HepG2 (cell line): Measurements from ENCODE around the gene RELL2. TPM values are rescaled to one million over a fixed set of nuclear protein-coding genes. Genes with fewer than 3 reads are reported as not detected.
A peak's percentile ranks its signal among the peaks of the same experiment; 100 is the strongest.

Experiments
- ATAC-seq: fragments of 200-7000 bp; cut with Tn5 transposase; 3 replicates; pipeline ENCODE4 v1.9.1; 2020; ENCODE audit warnings: mild to moderate bottlenecking, moderate library complexity
- BruUV-seq: library from RNA; stranded (reverse); fragments of 400-500 nt; replicated peaks from 2 replicates; lab custom pipeline; 2021; lab: Mats Ljungman, UMichigan
- CTCF ChIA-PET: fragments of 300-600 bp; formaldehyde crosslinking; extraction: SDS; loops from one replicate; lab custom pipeline; 2021; ENCODE audit warnings: low total read pairs, inconsistent platforms, low intra/inter-chr PET ratio; lab: Yijun Ruan, JAX
- POLR2A ChIA-PET: fragments of 350-600 bp; sonication (Branson Sonifier 250); formaldehyde crosslinking; loops from one replicate; lab custom pipeline; 2020; ENCODE audit warnings: antibody characterized with exemption, inconsistent platforms; lab: Yijun Ruan, JAX
- DNase-seq: peaks from one replicate; pipeline ENCODE4 v3.0.0-alpha.2; 2015; ENCODE audit warnings: low spot score
- FAIRE-seq: peaks from 3 replicates; lab custom pipeline; 2011; peaks lifted over from hg19 to GRCh38; lab: Jason Lieb, UNC
- H2AFZ ChIP-seq: one replicate; pipeline ENCODE4 v1.6.1; 2011; ENCODE audit warnings: low read length, inconsistent platforms
- H3K27ac ChIP-seq: fragments of 300-600 bp; 3 replicates; pipeline ENCODE4 v1.8.0; 2011; ENCODE audit warnings: mixed run types, mild to moderate bottlenecking, mixed read lengths, low read length, inconsistent platforms; ENCODE audit not compliant: insufficient read depth; ENCODE audit errors: extremely low read length
- H3K27me3 ChIP-seq, 2 experiments: fragments of 200-600 bp in 1 of 2; 2 replicates in 1 of 2; 3 replicates in 1 of 2; pipeline versions ENCODE4 v1.6.0 to v1.8.0; 2011; ENCODE audit warnings: low read length in 2 of 2, mild to moderate bottlenecking in 2 of 2, moderate library complexity in 2 of 2, inconsistent platforms in 1 of 2; ENCODE audit not compliant: insufficient read depth in 2 of 2, control insufficient read depth in 1 of 2
- H3K36me3 ChIP-seq, 2 experiments: fragments of 200-600 bp in 1 of 2; replicated peaks in 1 of 2; 2 replicates in 1 of 2; 3 replicates in 1 of 2; pipeline versions ENCODE4 v1.5.1 to v1.8.0; 2011; ENCODE audit warnings: low read length in 2 of 2, inconsistent platforms in 1 of 2; ENCODE audit not compliant: insufficient read depth in 2 of 2, control insufficient read depth in 1 of 2
- H3K4me1 ChIP-seq: 2 replicates; pipeline ENCODE4 v1.5.1; 2012; ENCODE audit warnings: low read length, inconsistent platforms; ENCODE audit not compliant: insufficient read depth
- H3K4me2 ChIP-seq: 2 replicates; pipeline ENCODE4 v1.6.0; 2011; ENCODE audit warnings: low read depth, low read length, inconsistent platforms
- H3K4me3 ChIP-seq, 3 experiments: fragments of 200-600 bp in 1 of 3; sonication (generic), shearing (Covaris generic) in 1 of 3; replicated peaks in 1 of 3; 2 replicates each; pipeline ENCODE4 v1.5.1; 2011 to 2016; ENCODE audit warnings: low read length in 3 of 3, inconsistent platforms in 2 of 3, low read depth in 2 of 3, mild to moderate bottlenecking in 2 of 3, control low read depth in 1 of 3, mixed read lengths in 1 of 3; ENCODE audit not compliant: insufficient read depth in 1 of 3
- H3K79me2 ChIP-seq: one replicate; pipeline ENCODE4 v1.6.1; 2011; ENCODE audit warnings: low read length, inconsistent platforms; ENCODE audit not compliant: insufficient read depth
- H3K9ac ChIP-seq: 2 replicates; pipeline ENCODE4 v1.6.0; 2011; ENCODE audit warnings: mild to moderate bottlenecking, low read depth, low read length, inconsistent platforms; ENCODE audit not compliant: insufficient read depth
- H3K9me3 ChIP-seq: 2 replicates; pipeline ENCODE4 v1.5.1; 2012; ENCODE audit warnings: mild to moderate bottlenecking, low read length
- H4K20me1 ChIP-seq: 2 replicates; pipeline ENCODE4 v1.6.0; 2011; ENCODE audit warnings: inconsistent platforms, mild to moderate bottlenecking, low read length, moderate library complexity; ENCODE audit not compliant: insufficient read depth
- CHD4 ChIP-seq: fragments of 200-600 bp; sonication (generic); IDR thresholded peaks from 2 replicates; pipeline ENCODE4 v1.7.0; 2017; ENCODE audit warnings: mild to moderate bottlenecking, low read length, borderline replicate concordance
- MYNN ChIP-seq: sonication (generic); formaldehyde crosslinking; IDR thresholded peaks from 2 replicates; pipeline ENCODE4 v1.4.0; 2020; ENCODE audit warnings: mild to moderate bottlenecking, low read depth, missing genetic modification reagents
- ZMYM3 ChIP-seq: sonication (generic); formaldehyde crosslinking; IDR thresholded peaks from 2 replicates; pipeline ENCODE4 v1.5.1; 2020; ENCODE audit warnings: mild to moderate bottlenecking, missing genetic modification reagents
- ZNF503 ChIP-seq: sonication (generic); formaldehyde crosslinking; IDR thresholded peaks from 2 replicates; pipeline ENCODE4 v1.4.0; 2020; ENCODE audit warnings: missing genetic modification reagents
- ZNF629 ChIP-seq: sonication (generic); formaldehyde crosslinking; conservative IDR thresholded peaks from 2 replicates; pipeline ENCODE4 v1.5.0; 2020; ENCODE audit warnings: missing genetic modification reagents
- ZSCAN12 ChIP-seq: sonication (generic); formaldehyde crosslinking; IDR thresholded peaks from 2 replicates; pipeline ENCODE4 v1.9.0; 2021; ENCODE audit warnings: mild to moderate bottlenecking, missing genetic modification reagents
- in situ Hi-C: cut with HindIII; loops from 2 replicates; pipeline ENCODE4 v1.10.0; 2017; ENCODE audit warnings: low pct_unique_long_range_greater_than_20kb; ENCODE audit not compliant: extremely low pct_ligation_motif_present
- intact Hi-C: fragments of 100-400 bp; cut with micrococcal nuclease; formaldehyde crosslinking; loops from one replicate; pipeline ENCODE4 v1.10.0; 2022; ENCODE audit not compliant: unreplicated experiment
- polyA plus RNA-seq, 8 experiments: library from polyadenylated mRNA; depleted of rRNA in 3 of 8; stranded (reverse) in 7 of 8; unstranded in 1 of 8; fragments of >200 nt; fragmentation: Illumina TruSeq in 4 of 8; extraction: Trizol in 4 of 8; gene quantifications; 2 replicates each; pipeline versions ENCODE4 v1.2.1 to v1.2.3, GENCODE V29; 2011 to 2016; ENCODE audit warnings: low read depth in 4 of 8, missing spikeins in 1 of 8, mixed read lengths in 1 of 8; ENCODE audit not compliant: insufficient read depth in 1 of 8
- total RNA-seq, 5 experiments: library from RNA; depleted of rRNA; stranded (reverse); fragments of >200 nt; fragmentation: Illumina TruSeq; extraction: Trizol; gene quantifications; 2 replicates each; pipeline ENCODE4 v1.2.3, GENCODE V29; 2016; ENCODE audit warnings: low read depth in 1 of 5

Gene RELL2
- total and polyA plus RNA-seq, 2 of the 13 experiments (the other 11 are each of a cell fraction or from before 2014, with no cell fraction given), result 6.4 to 8.3 TPM

GRCh38 chr5:141649972-141650371, 13.2 kb downstream of the RELL2 start:
- Histone ChIP-seq H3K79me2 (no peaks in the 10 kb centered on the region), H4K20me1 (no peaks in the 10 kb centered on the region), H3K36me3 (0 out of 5 replicates have a peak, but pooled peaks cover 0 to 3% of the 10 kb centered on the region in 2 experiments), H3K4me3 (no peak overlapping the region), H3K4me1 (peaks cover 17% of the 10 kb centered on the region), H3K9me3 (no peaks in the 10 kb centered on the region), H2AFZ (no peak overlapping the region), H3K9ac (no peak overlapping the region), H3K27me3 (peaks cover 0 to 3% of the 10 kb centered on the region in 2 experiments; a peak in 2 of 5 replicates), H3K4me2 (peak overlapping the region; percentile 88; the same call in 1 of the 2 replicates), H3K27ac (no peak overlapping the region)
- no peak for TF ChIP-seq ZNF503 (CRISPR knock-in tag)
- no peak for TF ChIP-seq MYNN (CRISPR knock-in tag)
- TF ChIP-seq ZNF629, result peak; percentile 84
- peak; percentile 53; the same call in 1 of the 2 replicates for TF ChIP-seq ZMYM3 (CRISPR knock-in tag)
- no peak for TF ChIP-seq ZSCAN12 (CRISPR knock-in tag)
- TF ChIP-seq CHD4, result 0 out of 2 replicates have a peak, but pooled peaks have one; percentile 47
- FAIRE-seq, result no peak
- ATAC-seq, result no peak
- intact Hi-C loops (no loop called here), in situ Hi-C loops (no loop called here)
- TSS peak; percentile 54 for BruUV-seq
- no peak for DNase-seq
- POLR2A ChIA-PET, result no interaction called here
- CTCF ChIA-PET, result no interaction called here
